CD4-positive, alpha-beta T cell (primary cell): ENCODE results near the gene CTNNA3. TPM values are rescaled to one million over a fixed set of nuclear protein-coding genes. Genes with fewer than 3 reads are reported as not detected.

ENCODE experiments used
- ATAC-seq: fragments of 200-7000 bp; cut with Tn5 transposase; one replicate; pipeline ENCODE4 v1.10.0; 2022; ENCODE audit warnings: mild to moderate bottlenecking; ENCODE audit not compliant: poor library complexity
- CTCF ChIA-PET: fragments of 350-600 bp; sonication (Branson Sonifier 250); formaldehyde crosslinking; loops from one replicate; lab custom pipeline; 2021; ENCODE audit warnings: antibody characterized with exemption, inconsistent platforms; lab: Charles Lee
- POLR2A ChIA-PET: fragments of 350-600 bp; sonication (Branson Sonifier 250); formaldehyde crosslinking; loops from one replicate; lab custom pipeline; 2021; ENCODE audit warnings: antibody characterized with exemption, inconsistent platforms; lab: Charles Lee
- DNase-seq, 14 experiments: peaks; one replicate each; pipeline ENCODE4 v3.0.0-alpha.2; 2013 to 2020; ENCODE audit warnings: mixed read lengths in 2 of 14
- H3K27ac ChIP-seq, 2 donors: one replicate each; pipeline versions ENCODE4 v1.5.1 to v1.7.0; 2013; ENCODE audit warnings: low read length in 2 of 2, low read depth in 1 of 2, mild to moderate bottlenecking in 1 of 2
- H3K27me3 ChIP-seq, 2 experiments: 1 replicate in 1 of 2; 2 replicates in 1 of 2; pipeline versions ENCODE4 v1.6.1 to v1.7.0; 2013; ENCODE audit warnings: low read length in 2 of 2, control low read depth in 1 of 2, mild to moderate bottlenecking in 1 of 2, moderate library complexity in 1 of 2; ENCODE audit not compliant: insufficient read depth in 2 of 2, control insufficient read depth in 1 of 2
- H3K36me3 ChIP-seq: one replicate; pipeline ENCODE4 v1.6.1; 2013; ENCODE audit warnings: low read length, control low read depth; ENCODE audit not compliant: insufficient read depth
- H3K4me1 ChIP-seq: one replicate; pipeline ENCODE4 v1.6.1; 2013; ENCODE audit warnings: low read length, control low read depth; ENCODE audit not compliant: insufficient read depth
- H3K4me3 ChIP-seq: one replicate; pipeline ENCODE4 v1.5.1; 2013; ENCODE audit warnings: mild to moderate bottlenecking, low read length, moderate library complexity
- H3K9me3 ChIP-seq, 2 experiments: 1 replicate in 1 of 2; 2 replicates in 1 of 2; pipeline versions ENCODE4 v1.6.1 to v1.7.0; 2013; ENCODE audit warnings: low read length in 2 of 2, mild to moderate bottlenecking in 2 of 2, control low read depth in 1 of 2, moderate library complexity in 1 of 2; ENCODE audit not compliant: control insufficient read depth in 1 of 2, insufficient read depth in 1 of 2
- H3K27ac Mint-ChIP-seq: one replicate; pipeline ENCODE4 v1.8.0; 2020; ENCODE audit warnings: mixed read lengths
- H3K27me3 Mint-ChIP-seq: one replicate; pipeline ENCODE4 v1.8.0; 2021; ENCODE audit warnings: mixed read lengths
- H3K36me3 Mint-ChIP-seq: one replicate; pipeline ENCODE4 v1.8.0; 2021; ENCODE audit warnings: low read depth, mixed read lengths
- H3K4me1 Mint-ChIP-seq: one replicate; pipeline ENCODE4 v1.8.0; 2021; ENCODE audit warnings: low read depth, mixed read lengths
- H3K4me3 Mint-ChIP-seq: one replicate; pipeline ENCODE4 v1.8.0; 2020; ENCODE audit warnings: mild to moderate bottlenecking, mixed read lengths
- H3K9me3 Mint-ChIP-seq: one replicate; pipeline ENCODE4 v1.8.0; 2020; ENCODE audit warnings: mixed read lengths
- intact Hi-C, 2 experiments: fragments of 100-400 bp; cut with DNase I in 1 of 2; cut with micrococcal nuclease in 1 of 2; formaldehyde crosslinking; loops; one replicate each; pipeline versions ENCODE4 v1.15.1 to v1.9.0; 2023 to 2025; cut with DNase I, micrococcal nuclease
- total RNA-seq, 174 experiments: library from RNA in 2 of 174; stranded (reverse) in 2 of 174; gene quantifications; one replicate each; pipeline ENCODE4 v1.2.3 and lab custom pipeline; 2021 to 2026
- TF ChIP-seq, protein P1 (sequence below): fragments of 200-600 bp; IDR thresholded peaks from one replicate; pipeline ENCODE4 v1.8.0; 2022; ENCODE audit warnings: antibody characterized with exemption, mild to moderate bottlenecking

The CTNNA3 gene
- total RNA-seq, 2 experiments from 2014 or later, result 0.80 TPM; not detected in 1

DNA sequence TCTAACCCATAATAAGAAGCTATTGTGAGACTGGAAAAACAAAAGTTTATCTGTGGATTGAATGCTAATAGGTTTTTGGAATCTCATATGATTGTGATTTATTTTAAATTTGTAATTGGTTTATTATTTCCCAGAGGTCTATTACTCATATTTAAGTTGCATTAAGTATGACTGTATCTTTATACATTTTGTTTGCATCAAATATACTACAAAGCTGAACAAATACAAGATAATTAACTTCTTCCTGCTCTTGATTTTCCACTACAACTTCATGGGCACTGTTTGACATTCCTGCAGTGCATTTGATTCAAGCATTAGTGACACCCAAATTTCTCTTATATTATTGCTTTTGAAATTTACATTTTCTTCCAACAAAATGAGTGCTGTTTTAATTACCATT, 1073.9 kb downstream of the CTNNA3 start:
- Mint-ChIP-seq H3K36me3 (no peaks in the 10 kb centered on the region), H3K9me3 (no peaks in the 10 kb centered on the region), H3K27me3 (no peaks in the 10 kb centered on the region), H3K27ac (no peak overlapping the region), H3K4me3 (no peak overlapping the region), H3K4me1 (no peaks in the 10 kb centered on the region)
- ChIA-PET CTCF (no interaction called here), POLR2A (no interaction called here)
- H3K36me3 ChIP-seq, result no peaks in the 10 kb centered on the region
- no peaks in the 10 kb centered on the region for H3K4me1 ChIP-seq
- DNase-seq (no peak), ATAC-seq (no peak)
- H3K4me3 ChIP-seq, result no peak overlapping the region
- TF ChIP-seq, protein P1, sequence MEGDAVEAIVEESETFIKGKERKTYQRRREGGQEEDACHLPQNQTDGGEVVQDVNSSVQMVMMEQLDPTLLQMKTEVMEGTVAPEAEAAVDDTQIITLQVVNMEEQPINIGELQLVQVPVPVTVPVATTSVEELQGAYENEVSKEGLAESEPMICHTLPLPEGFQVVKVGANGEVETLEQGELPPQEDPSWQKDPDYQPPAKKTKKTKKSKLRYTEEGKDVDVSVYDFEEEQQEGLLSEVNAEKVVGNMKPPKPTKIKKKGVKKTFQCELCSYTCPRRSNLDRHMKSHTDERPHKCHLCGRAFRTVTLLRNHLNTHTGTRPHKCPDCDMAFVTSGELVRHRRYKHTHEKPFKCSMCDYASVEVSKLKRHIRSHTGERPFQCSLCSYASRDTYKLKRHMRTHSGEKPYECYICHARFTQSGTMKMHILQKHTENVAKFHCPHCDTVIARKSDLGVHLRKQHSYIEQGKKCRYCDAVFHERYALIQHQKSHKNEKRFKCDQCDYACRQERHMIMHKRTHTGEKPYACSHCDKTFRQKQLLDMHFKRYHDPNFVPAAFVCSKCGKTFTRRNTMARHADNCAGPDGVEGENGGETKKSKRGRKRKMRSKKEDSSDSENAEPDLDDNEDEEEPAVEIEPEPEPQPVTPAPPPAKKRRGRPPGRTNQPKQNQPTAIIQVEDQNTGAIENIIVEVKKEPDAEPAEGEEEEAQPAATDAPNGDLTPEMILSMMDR, result no peak
- intact Hi-C loops, result no loop called here
- H3K9me3 ChIP-seq, result no peaks in the 10 kb centered on the region
- H3K27me3 ChIP-seq, result no peaks in the 10 kb centered on the region
- H3K27ac ChIP-seq, result no peak overlapping the region

DNA sequence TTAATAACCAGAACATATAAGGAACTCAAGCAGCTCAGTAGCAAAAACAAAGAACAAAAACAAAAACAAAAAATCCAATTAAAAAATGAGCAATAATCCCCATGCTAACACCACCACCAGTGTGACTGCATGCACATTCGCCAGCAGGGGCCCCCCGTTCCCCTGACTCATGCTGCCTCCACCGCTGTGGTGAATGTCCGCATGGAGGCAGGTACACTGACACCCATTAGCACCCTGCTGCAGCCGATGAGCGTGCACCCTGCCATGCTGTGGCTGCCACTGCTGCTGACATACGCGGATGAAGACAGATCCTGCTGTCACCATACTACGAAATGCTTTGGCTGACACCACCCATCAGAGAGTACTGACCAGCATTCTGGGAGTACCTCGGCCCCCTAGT, 1091.8 kb downstream of the CTNNA3 start:
- no peak overlapping the region for H3K4me3 ChIP-seq
- H3K4me3 Mint-ChIP-seq, result no peak overlapping the region
- no peaks in the 10 kb centered on the region for H3K36me3 Mint-ChIP-seq
- H3K36me3 ChIP-seq, result no peaks in the 10 kb centered on the region
- no peak for ATAC-seq
- ChIA-PET POLR2A (no interaction called here), CTCF (no interaction called here)
- no peak overlapping the region for H3K27ac ChIP-seq
- H3K27ac Mint-ChIP-seq, result no peak overlapping the region
- TF ChIP-seq, protein P1, result no peak
- intact Hi-C loops, result no loop called here
- H3K4me1 ChIP-seq, result no peaks in the 10 kb centered on the region
- H3K4me1 Mint-ChIP-seq, result no peaks in the 10 kb centered on the region
- H3K9me3 Mint-ChIP-seq, result peaks cover 27% of the 10 kb centered on the region
- H3K27me3 ChIP-seq, result no peaks in the 10 kb centered on the region
- DNase-seq, result no peak
- no peaks in the 10 kb centered on the region for H3K27me3 Mint-ChIP-seq
- peaks cover 0 to 5% of the 10 kb centered on the region in 2 experiments for H3K9me3 ChIP-seq

DNA sequence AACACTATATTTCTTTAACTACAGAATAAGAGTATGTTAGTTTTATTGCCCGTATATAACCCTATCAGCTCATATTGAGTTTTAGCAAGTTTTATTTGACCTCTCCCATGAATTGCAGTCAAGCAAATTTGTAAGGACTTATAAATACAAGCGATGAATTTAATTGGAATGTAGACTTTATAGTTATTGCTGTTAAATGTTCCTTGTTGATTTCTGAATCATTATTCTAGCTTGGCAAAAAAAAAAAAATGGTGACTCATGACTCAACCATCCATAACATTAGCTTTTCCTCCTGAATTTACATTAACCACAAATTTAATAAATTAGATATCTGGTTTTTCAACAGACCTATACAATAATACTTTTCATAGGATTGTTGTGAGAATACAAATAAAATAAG, 1104.1 kb downstream of the CTNNA3 start:
- Mint-ChIP-seq H3K4me3 (no peak overlapping the region), H3K27me3 (no peaks in the 10 kb centered on the region), H3K36me3 (no peaks in the 10 kb centered on the region), H3K9me3 (peaks cover 8% of the 10 kb centered on the region), H3K4me1 (no peaks in the 10 kb centered on the region), H3K27ac (no peak overlapping the region)
- TF ChIP-seq, protein P1, result no peak
- CTCF ChIA-PET, result no interaction called here
- Histone ChIP-seq H3K27ac (no peak overlapping the region), H3K27me3 (no peaks in the 10 kb centered on the region), H3K9me3 (peaks cover 0 to 5% of the 10 kb centered on the region in 2 experiments), H3K36me3 (no peaks in the 10 kb centered on the region), H3K4me1 (no peaks in the 10 kb centered on the region), H3K4me3 (no peak overlapping the region)
- POLR2A ChIA-PET, result no interaction called here
- intact Hi-C loops, result no loop called here
- ATAC-seq (no peak), DNase-seq (no peak)
